Gastroesophageal sphincter (tissue), 4 donors: ENCODE measurements around the gene WASF3. TPM values are rescaled to one million over a fixed set of nuclear protein-coding genes. Genes with fewer than 3 reads are reported as not detected.

Experiments used
- ATAC-seq: fragments of 150-250 bp; one replicate; pipeline ENCODE4 v1.9.1; 2016; ENCODE audit warnings: mild to moderate bottlenecking, moderate library complexity
- H3K27ac ChIP-seq, 4 donors: fragments of 200-600 bp; sonication (generic) in 3 of 4; 1 replicate in 3 of 4; 2 replicates in 1 of 4; pipeline ENCODE4 v1.5.1; 2016 to 2019
- H3K27me3 ChIP-seq: fragments of 200-600 bp; sonication (generic); one replicate; pipeline ENCODE4 v1.5.1; 2019
- H3K36me3 ChIP-seq, 2 donors: fragments of 200-600 bp; sonication (generic); one replicate each; pipeline ENCODE4 v1.5.1; 2019; ENCODE audit warnings: control low read depth in 1 of 2
- H3K4me1 ChIP-seq, 3 donors: fragments of 200-600 bp; sonication (generic); 1 replicate in 2 of 3; 2 replicates in 1 of 3; pipeline ENCODE4 v1.5.1; 2016 to 2019; ENCODE audit warnings: control low read depth in 2 of 3
- H3K4me3 ChIP-seq, 2 donors: fragments of 200-600 bp; sonication (generic); one replicate each; pipeline ENCODE4 v1.5.1; 2019; ENCODE audit warnings: mild to moderate bottlenecking in 1 of 2, moderate library complexity in 1 of 2
- H3K9me3 ChIP-seq, 3 donors: fragments of 200-600 bp; sonication (generic); one replicate each; pipeline ENCODE4 v1.5.1; 2017 to 2019; ENCODE audit warnings: control low read depth in 2 of 3
- EP300 ChIP-seq: sonication (generic); formaldehyde crosslinking; IDR thresholded peaks from one replicate; pipeline ENCODE4 v1.6.1; 2017; ENCODE audit warnings: antibody characterized with exemption, mild to moderate bottlenecking
- POLR2A ChIP-seq, 2 donors: fragments of 450-650 bp; IDR thresholded peaks; one replicate each; pipeline ENCODE4 v1.6.1; 2017; ENCODE audit warnings: antibody characterized with exemption in 2 of 2, mild to moderate bottlenecking in 2 of 2, moderate library complexity in 1 of 2
- POLR2AphosphoS5 ChIP-seq: sonication (generic); formaldehyde crosslinking; IDR thresholded peaks from one replicate; pipeline ENCODE4 v1.6.1; 2017; ENCODE audit warnings: antibody characterized with exemption
- WGBS, 2 donors: methylation state at CpG; one replicate each; pipeline ENCODE4 v1.1.5; 2018; ENCODE audit warnings: low coverage in 1 of 2; 5-methylcytosine and 5-hydroxymethylcytosine counted together
- total RNA-seq, 4 donors: library from RNA; depleted of rRNA; stranded (reverse); fragments of >200 nt; gene quantifications; one replicate each; pipeline ENCODE4 v1.1.0, GENCODE V29; 2016
- TF ChIP-seq, protein P1 (sequence below), 4 experiments: fragments of 200-600 bp in 2 of 4; fragments of 450-650 bp in 2 of 4; sonication (generic) in 1 of 4; IDR thresholded peaks; one replicate each; pipeline ENCODE4 v1.5.1; 2017 to 2019; ENCODE audit warnings: antibody characterized with exemption in 4 of 4, mild to moderate bottlenecking in 2 of 4, moderate library complexity in 2 of 4

The WASF3 gene
- total RNA-seq, 4 donors from 2014 or later = 13.7 to 19.0 (median 18.7) TPM

- no peak overlapping the region for H3K27ac ChIP-seq
- TF ChIP-seq EP300 = no peak
- TF ChIP-seq, protein P1, sequence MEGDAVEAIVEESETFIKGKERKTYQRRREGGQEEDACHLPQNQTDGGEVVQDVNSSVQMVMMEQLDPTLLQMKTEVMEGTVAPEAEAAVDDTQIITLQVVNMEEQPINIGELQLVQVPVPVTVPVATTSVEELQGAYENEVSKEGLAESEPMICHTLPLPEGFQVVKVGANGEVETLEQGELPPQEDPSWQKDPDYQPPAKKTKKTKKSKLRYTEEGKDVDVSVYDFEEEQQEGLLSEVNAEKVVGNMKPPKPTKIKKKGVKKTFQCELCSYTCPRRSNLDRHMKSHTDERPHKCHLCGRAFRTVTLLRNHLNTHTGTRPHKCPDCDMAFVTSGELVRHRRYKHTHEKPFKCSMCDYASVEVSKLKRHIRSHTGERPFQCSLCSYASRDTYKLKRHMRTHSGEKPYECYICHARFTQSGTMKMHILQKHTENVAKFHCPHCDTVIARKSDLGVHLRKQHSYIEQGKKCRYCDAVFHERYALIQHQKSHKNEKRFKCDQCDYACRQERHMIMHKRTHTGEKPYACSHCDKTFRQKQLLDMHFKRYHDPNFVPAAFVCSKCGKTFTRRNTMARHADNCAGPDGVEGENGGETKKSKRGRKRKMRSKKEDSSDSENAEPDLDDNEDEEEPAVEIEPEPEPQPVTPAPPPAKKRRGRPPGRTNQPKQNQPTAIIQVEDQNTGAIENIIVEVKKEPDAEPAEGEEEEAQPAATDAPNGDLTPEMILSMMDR (IDR thresholded peaks at IDR 0.05) = no peak
- no peak for TF ChIP-seq POLR2A (IDR thresholded peaks at IDR 0.05)
- TF ChIP-seq POLR2AphosphoS5 = no peak
- peaks cover 3% of the 10 kb centered on the region for H3K27me3 ChIP-seq
- ATAC-seq = no peak
- H3K9me3 ChIP-seq = no peaks in the 10 kb centered on the region
- H3K36me3 ChIP-seq = no peaks in the 10 kb centered on the region
- H3K4me3 ChIP-seq = no peak overlapping the region
- WGBS, 2 donors = 65 to 78% methylated on average over 1 to 2 of the region's 2 CpGs
- H3K4me1 ChIP-seq = no peaks in the 10 kb centered on the region
Measured at GRCh38 chr13:26526702-26527216, 30.7 kb upstream of the WASF3 start.

DNA sequence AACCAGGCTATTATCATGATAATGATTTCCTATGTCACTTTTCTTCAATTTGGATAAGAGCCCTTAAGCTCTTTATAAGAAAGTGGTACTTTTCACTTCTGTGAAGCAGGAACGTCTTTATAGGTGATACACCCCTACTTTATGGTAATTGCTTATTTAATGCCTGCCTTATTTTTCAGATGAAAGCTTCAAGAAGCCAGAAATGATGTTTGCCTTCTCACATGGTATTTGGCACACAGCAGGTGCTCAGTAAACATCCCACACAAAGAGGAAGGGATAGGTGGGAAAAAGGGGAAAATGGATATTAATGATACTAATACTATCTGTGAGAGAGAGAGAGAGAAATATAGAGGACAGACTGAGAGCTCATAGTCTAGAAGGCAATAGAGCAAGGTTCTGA is 29.0 kb upstream of the WASF3 start:
- Histone ChIP-seq H3K4me3 (no peak overlapping the region), H3K27ac (no peak overlapping the region), H3K27me3 (peaks cover 3% of the 10 kb centered on the region), H3K4me1 (no peaks in the 10 kb centered on the region), H3K36me3 (no peaks in the 10 kb centered on the region), H3K9me3 (no peaks in the 10 kb centered on the region)
- ATAC-seq = no peak
- WGBS, 2 donors = 8 to 25% methylated on average over 1 of the region's 1 CpG
- TF ChIP-seq, protein P1 (IDR thresholded peaks at IDR 0.05) = no peak
- TF ChIP-seq EP300 (no peak), POLR2A (IDR thresholded peaks at IDR 0.05) (no peak), POLR2AphosphoS5 (no peak)

DNA sequence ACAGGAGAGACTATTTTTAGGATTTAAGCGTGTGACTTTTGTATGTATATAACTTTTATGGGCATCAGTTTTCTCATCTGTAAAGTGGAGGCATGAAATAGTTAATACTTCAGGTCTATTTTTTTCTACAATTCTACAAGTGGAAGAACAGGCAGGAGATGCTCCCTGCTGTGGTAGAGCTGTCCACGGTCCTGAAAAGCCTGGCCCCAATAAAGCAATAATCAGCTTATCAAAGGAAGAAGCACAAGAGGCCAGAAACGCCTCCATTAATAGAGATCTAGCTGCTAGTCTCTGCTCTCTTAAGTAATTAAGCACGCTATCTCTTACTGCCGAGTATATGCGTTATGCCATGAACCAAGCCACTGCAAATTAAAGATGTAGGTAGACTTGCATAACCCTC is 28.0 kb upstream of the WASF3 start:
- Histone ChIP-seq H3K4me1 (no peaks in the 10 kb centered on the region), H3K27ac (no peak overlapping the region), H3K9me3 (no peaks in the 10 kb centered on the region), H3K36me3 (no peaks in the 10 kb centered on the region), H3K4me3 (no peak overlapping the region), H3K27me3 (peaks cover 3% of the 10 kb centered on the region)
- no peak for ATAC-seq
- WGBS, 2 donors = 32 to 35% methylated on average over 6 of the region's 6 CpGs
- no peak for TF ChIP-seq POLR2AphosphoS5
- TF ChIP-seq POLR2A (IDR thresholded peaks at IDR 0.05) = no peak
- TF ChIP-seq, protein P1 (IDR thresholded peaks at IDR 0.05) = no peak
- TF ChIP-seq EP300 = no peak

- TF ChIP-seq POLR2AphosphoS5 (no peak), POLR2A (IDR thresholded peaks at IDR 0.05) (no peak), EP300 (no peak)
- TF ChIP-seq, protein P1 (IDR thresholded peaks at IDR 0.05) = no peak
- ATAC-seq = no peak
- no peak overlapping the region for H3K4me3 ChIP-seq
- H3K27ac ChIP-seq = no peak overlapping the region
- H3K4me1 ChIP-seq = no peaks in the 10 kb centered on the region
- no peaks in the 10 kb centered on the region for H3K9me3 ChIP-seq
- H3K36me3 ChIP-seq = no peaks in the 10 kb centered on the region
- WGBS, 2 donors = 40 to 50% methylated on average over 1 to 3 of the region's 3 CpGs
- peaks cover 3% of the 10 kb centered on the region for H3K27me3 ChIP-seq
Measured at GRCh38 chr13:26531742-26532141, 25.7 kb upstream of the WASF3 start.

- Histone ChIP-seq H3K36me3 (no peaks in the 10 kb centered on the region), H3K4me3 (no peak overlapping the region), H3K27me3 (peaks cover 15% of the 10 kb centered on the region), H3K4me1 (no peaks in the 10 kb centered on the region), H3K27ac (no peak overlapping the region), H3K9me3 (no peaks in the 10 kb centered on the region)
- no peak for TF ChIP-seq POLR2AphosphoS5
- TF ChIP-seq POLR2A (IDR thresholded peaks at IDR 0.05) = no peak
- TF ChIP-seq, protein P1 (IDR thresholded peaks at IDR 0.05) = no peak
- TF ChIP-seq EP300 = no peak
- no peak for ATAC-seq
- 73 to 93% methylated on average over 5 to 6 of the region's 9 CpGs for WGBS, 2 donors
Measured at GRCh38 chr13:26534036-26534726, 23.3 kb upstream of the WASF3 start.
